KG1 (cell line): ENCODE results near the gene SHLD1.

Source experiments
- DNase-seq: peaks from one replicate; lab custom pipeline; 2025; lab: John Stamatoyannopoulos, UW

Gene SHLD1

GRCh38 chr20:5848711-5849505, 98.7 kb downstream of the SHLD1 start:
- DNase-seq = no peak

- no peak for DNase-seq
Observed at GRCh38 chr20:5855939-5856338, 105.7 kb downstream of the SHLD1 start.

- DNase-seq = no peak
Observed at GRCh38 chr20:5859608-5860007, 109.4 kb downstream of the SHLD1 start.

- DNase-seq = no peak
Observed at GRCh38 chr20:5862703-5863039, 112.5 kb downstream of the SHLD1 start.

GRCh38 chr20:5863040-5863833, 113.0 kb downstream of the SHLD1 start:
- DNase-seq = no peak

- no peak for DNase-seq
Observed at GRCh38 chr20:5864428-5864827, 114.2 kb downstream of the SHLD1 start.

GRCh38 chr20:5864873-5865587, 114.8 kb downstream of the SHLD1 start:
- DNase-seq = no peak

- no peak for DNase-seq
Observed at GRCh38 chr20:5865604-5866003, 115.4 kb downstream of the SHLD1 start.

GRCh38 chr20:5870568-5870981, 120.4 kb downstream of the SHLD1 start:
- no peak for DNase-seq

- DNase-seq = no peak
Observed at GRCh38 chr20:5871459-5872410, 121.5 kb downstream of the SHLD1 start.

- DNase-seq = no peak
Observed at GRCh38 chr20:5877128-5877527, 126.9 kb downstream of the SHLD1 start.

GRCh38 chr20:5880326-5880725, 130.1 kb downstream of the SHLD1 start:
- DNase-seq = no peak

- DNase-seq = no peak
Observed at GRCh38 chr20:5881703-5882102, 131.5 kb downstream of the SHLD1 start.

- no peak for DNase-seq
Observed at GRCh38 chr20:5882166-5882565, 132.0 kb downstream of the SHLD1 start.

GRCh38 chr20:5884465-5885335, 134.5 kb downstream of the SHLD1 start:
- no peak for DNase-seq

GRCh38 chr20:5885866-5886265, 135.7 kb downstream of the SHLD1 start:
- no peak for DNase-seq

GRCh38 chr20:5886788-5887187, 136.6 kb downstream of the SHLD1 start:
- no peak for DNase-seq

- DNase-seq = no peak
Observed at GRCh38 chr20:5887386-5887785, 137.2 kb downstream of the SHLD1 start.

GRCh38 chr20:5888041-5888440, 137.8 kb downstream of the SHLD1 start:
- DNase-seq = no peak

GRCh38 chr20:5890773-5891441, 140.7 kb downstream of the SHLD1 start:
- DNase-seq = no peak
